ENCODE results near the gene LYST.

The LYST gene

GRCh38 chr1:235617808-235618207 is 248.9 kb downstream of the LYST start:
- H3K4me1 ChIP-seq = no peaks in the 10 kb centered on the region
- no peaks in the 10 kb centered on the region for H3K27me3 ChIP-seq
- TF ChIP-seq Cebpa-rat (IDR thresholded peaks at IDR 0.05) = no peak
- H3K9me3 ChIP-seq (replicated peaks in 1 of 11) = no peaks in the 10 kb centered on the region
- no peak overlapping the region for H3K4me3 ChIP-seq
- no peak overlapping the region for H3K9ac ChIP-seq
- H3K4me2 ChIP-seq = no peak overlapping the region
- H4K20me1 ChIP-seq = no peaks in the 10 kb centered on the region
- no peak overlapping the region for H3K27ac ChIP-seq
- no peaks in the 10 kb centered on the region for H3K36me3 ChIP-seq

- no peak for TF ChIP-seq Cebpa-rat (IDR thresholded peaks at IDR 0.05)
- H3K4me3 ChIP-seq = no peak overlapping the region
- H3K36me3 ChIP-seq = no peaks in the 10 kb centered on the region
- H3K4me1 ChIP-seq = no peaks in the 10 kb centered on the region
- no peak overlapping the region for H3K27ac ChIP-seq
- no peaks in the 10 kb centered on the region for H4K20me1 ChIP-seq
- H3K4me2 ChIP-seq = no peak overlapping the region
- H3K9ac ChIP-seq = no peak overlapping the region
- H3K27me3 ChIP-seq = no peaks in the 10 kb centered on the region
- no peaks in the 10 kb centered on the region for H3K9me3 ChIP-seq (replicated peaks in 1 of 11)
Observed at GRCh38 chr1:235617140-235617539, 249.6 kb downstream of the LYST start.

DNA sequence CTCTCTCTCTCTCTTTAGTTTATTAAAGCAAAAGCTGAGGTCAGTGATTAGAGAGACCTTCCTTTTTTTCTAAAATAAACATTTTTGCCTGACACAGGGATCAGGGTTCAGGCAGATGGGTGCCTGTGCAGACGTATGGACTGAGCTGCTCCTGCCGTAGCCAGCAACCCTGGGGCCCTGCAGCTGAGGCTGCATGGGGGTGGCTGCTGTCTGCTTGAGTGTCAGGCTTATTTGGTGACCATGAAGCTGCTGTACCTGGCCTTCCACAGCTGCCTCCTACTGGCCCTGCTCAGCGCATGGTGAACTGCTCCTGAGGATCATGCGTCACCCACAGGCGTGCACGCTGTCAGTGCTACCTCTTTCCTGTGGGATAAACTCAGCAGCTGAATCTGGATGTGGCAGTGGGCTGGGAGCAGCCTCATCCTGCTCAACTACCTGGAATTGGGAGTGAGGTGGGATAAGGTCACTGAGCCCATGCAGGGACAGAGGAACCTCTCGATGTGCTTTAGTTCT is 252.2 kb downstream of the LYST start:
- H4K20me1 ChIP-seq = no peaks in the 10 kb centered on the region
- H3K36me3 ChIP-seq = no peaks in the 10 kb centered on the region
- H3K27me3 ChIP-seq = no peaks in the 10 kb centered on the region
- H3K27ac ChIP-seq = no peak overlapping the region
- no peak overlapping the region for H3K4me3 ChIP-seq
- no peak overlapping the region for H3K9ac ChIP-seq
- no peaks in the 10 kb centered on the region for H3K4me1 ChIP-seq
- TF ChIP-seq Cebpa-rat (IDR thresholded peaks at IDR 0.05) = no peak
- no peaks in the 10 kb centered on the region for H3K9me3 ChIP-seq (replicated peaks in 1 of 11)
- H3K4me2 ChIP-seq = no peak overlapping the region

- no peak overlapping the region for H3K4me2 ChIP-seq
- TF ChIP-seq Cebpa-rat (IDR thresholded peaks at IDR 0.05) = no peak
Observed at GRCh38 chr1:235613602-235614001, 253.1 kb downstream of the LYST start.

DNA sequence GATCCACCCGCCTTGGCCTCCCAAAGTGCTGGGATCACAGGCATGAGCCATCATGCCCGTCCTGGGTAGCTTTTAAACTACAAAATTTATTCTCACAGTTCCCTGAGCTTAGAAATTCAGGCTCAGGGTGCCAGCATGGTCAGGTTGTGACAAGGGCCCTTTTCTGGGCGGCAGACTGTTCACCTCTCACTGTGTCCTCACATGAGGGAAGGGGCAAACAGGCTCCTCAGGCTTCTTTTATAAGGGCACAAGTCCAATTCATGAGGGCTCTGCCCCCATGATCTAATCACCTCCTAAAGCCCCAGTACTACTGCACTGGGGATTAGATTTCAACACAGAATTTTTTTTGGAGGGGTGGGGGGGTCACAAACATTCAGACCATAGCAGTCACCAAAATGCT is 253.9 kb downstream of the LYST start:
- Histone ChIP-seq H3K27me3 (no peaks in the 10 kb centered on the region), H3K4me1 (peaks cover 0 to 6% (median 4%) of the 10 kb centered on the region in 10 experiments; a peak in 13 of 20 replicates), H4K20me1 (no peaks in the 10 kb centered on the region), H3K36me3 (no peaks in the 10 kb centered on the region), H3K9me3 (replicated peaks in 1 of 11) (no peaks in the 10 kb centered on the region), H3K27ac (no peak overlapping the region), H3K9ac (no peak overlapping the region), H3K4me2 (no peak overlapping the region), H3K4me3 (no peak overlapping the region)
- no peak for TF ChIP-seq Cebpa-rat (IDR thresholded peaks at IDR 0.05)

More at GRCh38 chr1:235613602-235614001, 253.1 kb downstream of the LYST start:
- Histone ChIP-seq H4K20me1 (no peaks in the 10 kb centered on the region), H3K9me3 (replicated peaks in 1 of 11) (no peaks in the 10 kb centered on the region), H3K27ac (no peak overlapping the region), H3K36me3 (no peaks in the 10 kb centered on the region), H3K4me3 (no peak overlapping the region), H3K9ac (no peak overlapping the region), H3K27me3 (no peaks in the 10 kb centered on the region), H3K4me1 (no peaks in the 10 kb centered on the region)

Data from BLaER1 treated with 17β-estradiol and CSF1 and Interleukin-3, amounts not matched to agents 10 nM and 100 nM (cell line).